Hypothalamus (tissue), 51 donors: ENCODE measurements around the gene SARDH.

ENCODE experiments used
- DNase-seq, 51 donors: peaks; one replicate each; lab custom pipeline; 2025; lab: John Stamatoyannopoulos, UW

SARDH gene

DNA sequence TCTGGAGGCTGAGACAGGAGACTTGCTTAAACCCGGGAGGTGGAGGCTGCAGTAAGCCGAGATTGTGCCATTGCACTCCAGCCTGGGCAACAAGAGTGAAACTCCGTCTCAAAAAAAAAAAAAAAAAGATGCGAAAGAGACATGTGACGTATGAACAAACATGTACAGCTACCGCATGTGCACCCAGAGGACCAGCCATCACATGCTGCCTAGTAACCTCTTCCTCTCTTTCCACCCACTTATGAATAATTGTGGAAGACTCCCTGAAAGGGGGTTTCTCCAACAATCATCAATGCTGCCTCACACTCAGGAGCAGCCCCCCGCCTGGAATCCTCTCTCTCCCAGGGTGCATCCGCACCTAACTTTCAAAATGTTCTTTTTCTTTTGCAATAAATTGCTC lies 2.2 kb downstream of the SARDH start:
- no peak for DNase-seq

DNA sequence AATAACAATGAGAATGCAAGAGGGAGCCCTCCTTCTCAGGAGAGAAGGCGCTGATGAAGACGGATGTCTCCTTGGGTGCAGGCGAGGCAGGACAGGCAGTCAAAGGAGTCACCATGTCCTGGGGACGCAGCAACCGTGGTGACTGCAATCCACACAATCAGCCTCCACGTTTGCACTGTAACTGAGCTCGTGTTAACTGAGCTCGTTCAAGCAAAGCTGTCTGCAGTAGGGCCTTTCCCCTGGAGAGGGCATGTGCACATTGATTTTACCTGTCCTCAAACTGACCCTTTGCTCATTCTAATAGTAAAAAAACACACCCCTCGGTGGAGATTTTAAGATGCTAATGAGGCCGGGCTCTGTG lies 2.8 kb downstream of the SARDH start:
- no peak for DNase-seq

DNA sequence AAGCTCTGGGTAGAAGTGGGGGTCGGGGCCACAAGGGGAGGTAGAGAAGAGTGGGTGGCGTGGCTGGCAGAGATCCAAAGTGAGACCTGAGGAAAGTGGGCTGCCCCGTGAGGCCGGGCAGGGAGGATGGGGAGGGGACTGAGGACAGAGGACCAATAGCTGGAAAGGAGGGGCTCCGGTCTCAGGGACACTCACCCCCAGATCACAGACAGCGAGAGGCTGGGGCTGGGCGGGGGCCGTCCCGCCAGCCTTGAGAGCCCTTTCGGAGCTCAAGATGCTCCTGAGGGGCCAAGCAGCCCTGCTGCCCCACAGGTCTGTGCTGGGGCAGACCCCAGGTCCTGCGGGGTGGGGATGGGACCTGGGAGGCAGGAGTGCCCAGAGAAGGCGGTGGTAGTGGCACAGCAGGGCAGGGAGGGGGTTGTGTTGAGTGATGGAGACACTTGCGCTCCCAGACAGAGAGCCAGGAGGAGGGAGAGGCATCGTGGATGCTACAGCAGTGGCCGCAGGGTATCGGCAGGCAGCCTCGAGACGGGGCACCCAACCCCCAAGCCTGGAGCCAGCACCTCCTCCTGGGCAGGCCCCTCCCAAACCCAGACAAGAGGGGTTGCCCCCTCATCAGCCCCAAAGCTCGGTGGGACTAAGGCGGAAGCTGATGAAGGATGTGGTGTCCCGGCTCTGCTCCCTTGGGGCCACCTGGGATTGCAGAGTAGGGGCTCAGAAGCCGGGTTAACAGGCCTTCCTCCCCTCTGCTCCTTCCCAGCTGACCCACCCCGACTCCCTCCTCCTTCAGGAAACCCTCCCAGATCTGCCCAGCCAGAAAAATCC lies 3.4 kb downstream of the SARDH start:
- DNase-seq: no peak

DNA sequence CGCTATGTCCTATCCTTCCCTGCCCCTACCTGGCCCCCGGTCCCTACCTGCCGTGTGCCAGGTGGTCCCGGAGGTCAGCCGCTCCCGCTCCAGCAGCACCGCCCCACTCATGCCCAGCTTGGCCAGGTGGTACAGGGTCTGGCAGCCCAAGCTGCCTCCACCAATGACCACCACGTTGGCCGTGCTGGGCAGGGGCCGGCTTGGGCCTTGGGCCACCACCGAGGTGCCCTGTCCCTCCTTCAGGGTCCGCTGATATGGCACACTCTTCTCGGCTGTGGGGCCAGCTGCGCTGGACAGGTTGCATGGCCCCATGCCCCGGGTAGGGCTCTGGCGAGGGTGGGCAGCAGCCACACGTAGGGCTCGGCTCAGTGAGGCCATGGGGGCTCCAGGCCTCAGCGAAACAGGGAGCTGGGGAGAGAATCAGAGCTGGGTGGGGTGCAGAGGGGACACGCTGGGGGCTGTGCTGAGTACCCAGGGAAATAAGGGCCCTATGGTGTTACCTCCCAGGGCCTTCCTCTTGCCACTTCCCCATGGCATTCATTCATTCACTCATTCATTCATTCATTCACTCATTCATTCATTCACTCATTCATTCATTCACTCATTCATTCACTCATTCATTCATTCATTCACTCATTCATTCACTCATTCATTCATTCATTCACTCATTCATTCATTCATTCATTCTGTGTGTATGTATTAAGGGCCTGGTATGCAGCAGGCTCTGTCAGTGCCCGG lies 4.2 kb downstream of the SARDH start:
- DNase-seq: no peak

DNA sequence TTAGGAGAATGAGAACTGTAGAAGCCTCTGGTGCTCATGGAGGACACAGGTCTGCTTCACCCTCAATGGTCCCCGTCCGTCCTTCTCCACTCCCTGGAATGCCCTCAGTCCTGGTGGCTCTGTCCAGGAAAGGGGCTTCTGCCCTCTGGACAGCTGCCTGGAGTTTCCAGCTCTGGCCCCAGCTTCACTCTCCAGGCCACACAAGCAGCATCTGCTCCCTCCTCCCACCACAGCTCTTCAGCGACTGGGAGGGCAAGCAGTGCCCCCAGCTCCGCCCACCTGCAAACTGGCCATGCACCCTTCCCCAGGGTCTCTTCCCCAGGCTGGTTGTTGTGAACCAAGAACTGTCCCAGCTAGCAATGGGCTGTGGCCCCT lies 4.7 kb downstream of the SARDH start:
- DNase-seq: no peak

DNA sequence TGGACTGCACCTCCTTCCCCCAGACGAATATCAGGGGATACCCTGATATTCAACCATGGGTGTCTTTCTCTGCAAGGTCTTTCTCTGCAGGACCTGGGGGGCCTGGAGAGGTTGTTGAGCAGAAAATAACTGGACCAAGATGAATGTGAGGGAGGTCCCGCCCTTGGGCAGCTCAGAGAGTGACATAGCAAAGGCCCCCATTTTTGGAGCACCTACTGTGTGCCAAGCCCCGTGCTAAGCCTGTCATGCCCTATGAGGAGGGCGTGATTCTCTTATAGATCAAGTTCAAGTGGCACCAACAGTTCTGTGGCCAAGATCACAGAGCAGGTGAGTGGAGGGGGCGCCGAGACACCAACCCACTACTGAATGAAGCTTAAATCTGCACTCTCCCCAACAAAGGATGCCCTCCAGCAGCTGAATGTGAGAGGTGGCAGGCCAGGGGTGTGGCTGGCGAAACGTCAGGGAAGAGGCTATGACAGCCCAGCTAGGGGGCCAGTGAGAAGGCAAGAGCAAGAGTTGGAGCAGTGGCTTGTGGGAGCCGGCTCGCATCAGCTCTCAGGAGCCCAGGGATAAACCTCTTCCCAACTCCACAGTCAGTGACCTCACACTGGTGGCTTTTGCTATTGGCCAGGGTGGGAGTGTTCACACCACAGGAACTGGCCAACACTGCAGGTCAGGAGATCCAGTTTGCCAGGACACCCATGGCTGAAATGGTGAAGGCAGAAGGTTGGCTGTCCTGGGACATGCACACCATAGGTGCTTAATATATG lies 5.3 kb downstream of the SARDH start:
- DNase-seq: no peak

DNA sequence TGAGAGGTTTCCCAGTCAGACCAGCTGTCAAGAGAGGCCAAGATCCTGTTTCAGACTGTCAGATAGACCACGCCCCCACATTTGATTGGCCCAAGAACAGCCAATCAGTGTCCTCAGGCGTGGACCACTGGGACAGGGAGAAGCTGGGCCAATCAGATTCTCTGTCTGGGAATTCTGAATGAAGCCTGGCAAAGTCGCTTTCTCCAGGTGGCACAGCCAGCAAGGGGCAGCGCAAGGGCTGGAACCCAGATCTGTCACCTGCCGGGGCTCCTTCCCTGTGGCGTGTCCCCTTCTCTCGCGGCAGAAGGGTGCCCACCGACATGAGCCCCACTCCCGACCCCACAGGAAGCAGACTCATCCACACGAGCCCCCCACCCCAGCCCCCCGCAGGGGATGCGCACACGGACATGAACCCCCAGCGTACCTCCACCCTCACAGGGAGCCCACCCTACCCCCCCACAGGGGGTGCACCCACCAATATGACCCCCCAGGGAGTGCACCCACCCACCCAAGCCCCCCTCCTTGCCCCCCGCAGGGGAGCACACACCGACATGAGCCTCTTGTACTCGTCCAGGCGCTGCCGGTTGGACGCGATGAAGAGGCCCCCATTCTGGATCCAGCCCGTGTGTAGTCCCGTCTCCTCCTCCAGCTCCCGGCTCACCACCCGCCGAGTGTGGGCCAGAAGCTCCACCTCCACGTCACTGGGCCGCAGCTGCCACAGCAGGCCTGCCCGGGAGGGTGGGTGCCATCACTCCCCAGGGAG lies 6.1 kb downstream of the SARDH start:
- peak in 19 of 51 donors; percentile 10 to 59 (median 29) for DNase-seq

DNA sequence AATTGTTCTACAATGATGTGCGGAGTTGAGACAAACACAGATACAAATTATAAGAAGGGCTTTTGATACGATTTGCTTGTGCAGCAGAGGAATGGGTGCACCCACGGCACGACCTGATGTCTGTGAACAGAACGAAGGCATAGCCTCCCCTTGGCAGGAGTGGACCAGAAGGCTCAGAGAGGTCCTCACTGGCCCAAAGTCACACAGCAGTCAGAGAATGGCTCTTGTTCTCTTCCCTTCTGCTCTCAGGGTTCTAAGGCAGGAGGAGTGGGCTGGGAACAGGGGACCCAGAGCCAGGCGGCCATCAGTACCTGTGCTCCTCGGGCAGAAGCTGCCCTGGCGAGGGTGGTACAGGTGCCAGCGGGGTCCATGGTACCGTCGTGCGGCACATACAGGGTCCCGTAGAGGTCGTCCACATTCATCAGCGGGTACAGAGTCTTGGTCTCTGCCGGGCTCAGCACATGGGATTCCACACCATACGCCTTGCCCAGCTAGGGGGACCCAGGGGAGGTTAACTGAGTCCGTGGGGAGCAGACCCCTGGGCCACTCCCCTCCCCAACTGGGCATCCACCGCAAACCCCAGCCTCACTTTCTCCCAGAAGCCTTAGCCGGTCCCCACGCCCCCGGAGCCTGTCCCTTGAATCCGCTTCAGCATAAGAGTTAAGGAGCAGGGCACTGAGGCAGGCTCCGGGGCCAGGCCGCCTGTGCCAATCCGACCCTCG lies 7.0 kb downstream of the SARDH start:
- DNase-seq: no peak

DNA sequence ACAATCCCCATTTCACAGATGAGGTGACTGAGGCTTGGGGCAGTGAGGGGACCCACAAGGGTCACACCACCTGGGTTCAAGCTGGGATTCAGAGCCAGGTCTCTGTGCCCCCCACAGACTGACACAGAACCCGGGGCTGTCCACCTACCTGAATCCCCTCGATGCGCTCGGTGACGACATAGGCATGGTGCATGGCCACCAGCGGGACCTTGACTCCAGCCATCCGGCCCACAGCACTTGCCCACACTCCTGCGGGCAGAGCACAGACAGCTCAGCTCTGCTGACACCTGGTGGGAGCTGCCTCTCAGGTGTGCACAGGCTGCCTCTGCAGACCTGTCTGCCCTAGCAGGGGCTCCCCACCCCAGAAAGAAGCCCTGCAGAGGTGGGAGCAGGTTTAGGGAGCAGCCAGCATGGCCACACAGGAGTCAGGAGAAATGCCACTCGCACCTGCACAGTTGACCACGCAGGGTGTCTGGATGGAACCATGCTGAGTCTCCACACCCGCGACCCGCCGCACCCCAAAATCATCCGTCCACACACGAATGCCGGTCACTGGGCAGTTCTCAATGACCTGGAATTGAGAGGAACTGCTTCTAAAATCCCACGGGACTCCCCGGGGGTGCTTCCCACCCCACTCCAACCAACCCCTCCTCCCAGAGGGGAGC lies 8.4 kb downstream of the SARDH start:
- DNase-seq: no peak

DNA sequence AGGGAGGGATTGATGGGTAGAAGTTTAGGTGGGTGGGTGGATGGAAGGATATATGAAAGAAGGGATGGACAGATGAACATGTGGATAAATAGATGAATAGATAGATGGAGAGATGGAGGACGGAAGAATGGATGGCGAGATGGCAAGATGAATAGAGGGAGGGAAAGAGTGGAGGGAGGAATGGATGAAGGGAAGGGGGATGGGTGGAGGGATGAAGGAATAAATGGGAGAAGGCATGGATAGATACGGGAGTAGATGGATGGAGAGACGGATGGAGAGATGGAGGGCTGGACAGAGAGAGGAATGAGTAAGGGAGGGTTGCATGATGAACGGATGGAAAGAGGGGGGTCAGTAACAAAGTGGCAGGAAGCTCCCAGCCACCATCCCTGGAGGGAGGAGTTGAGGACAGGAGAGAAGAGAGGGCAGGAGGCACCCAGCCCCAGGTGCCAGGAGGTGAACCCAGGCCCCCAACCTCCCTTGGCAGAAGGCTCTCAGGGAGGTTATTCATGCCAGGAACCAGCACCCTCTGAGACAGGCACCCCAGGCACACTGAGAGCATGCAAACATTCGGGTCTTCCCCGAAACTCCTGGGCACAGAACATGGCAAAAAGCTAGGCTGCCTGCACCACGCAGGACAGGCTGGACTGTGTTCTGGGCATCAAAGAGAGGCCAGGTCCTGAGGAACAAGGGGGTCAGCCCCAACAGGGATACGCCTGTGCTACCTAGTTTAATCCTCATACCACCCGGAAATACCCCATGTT lies 9.1 kb downstream of the SARDH start:
- DNase-seq: no peak

DNA sequence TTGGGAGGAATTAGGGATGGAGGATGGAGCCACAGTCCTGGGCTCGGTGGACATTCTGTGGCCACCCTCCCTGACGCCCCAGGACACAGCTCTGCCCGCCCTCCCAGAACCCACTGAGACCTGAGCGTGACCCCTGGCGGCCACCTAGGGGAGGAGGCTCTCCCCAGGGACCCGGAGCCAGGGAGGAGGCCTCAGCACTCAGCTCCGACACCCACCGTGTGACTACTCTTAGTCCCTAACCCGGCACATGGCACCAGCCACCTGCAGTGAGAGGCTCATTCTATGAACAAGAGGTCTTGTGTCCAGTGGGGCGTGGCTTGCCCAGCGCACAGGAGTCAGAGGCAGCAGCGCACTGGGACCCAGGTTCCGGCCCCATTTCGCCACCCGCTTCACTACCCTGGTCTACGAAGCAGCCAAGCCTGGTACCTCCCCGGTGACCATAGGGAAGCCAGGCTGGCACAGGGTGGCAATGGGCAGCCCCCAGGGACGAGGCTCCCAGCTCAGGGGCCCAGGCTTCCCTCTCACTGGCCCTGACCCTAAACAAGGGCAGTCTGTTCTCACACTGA lies 10.2 kb downstream of the SARDH start:
- no peak for DNase-seq

DNA sequence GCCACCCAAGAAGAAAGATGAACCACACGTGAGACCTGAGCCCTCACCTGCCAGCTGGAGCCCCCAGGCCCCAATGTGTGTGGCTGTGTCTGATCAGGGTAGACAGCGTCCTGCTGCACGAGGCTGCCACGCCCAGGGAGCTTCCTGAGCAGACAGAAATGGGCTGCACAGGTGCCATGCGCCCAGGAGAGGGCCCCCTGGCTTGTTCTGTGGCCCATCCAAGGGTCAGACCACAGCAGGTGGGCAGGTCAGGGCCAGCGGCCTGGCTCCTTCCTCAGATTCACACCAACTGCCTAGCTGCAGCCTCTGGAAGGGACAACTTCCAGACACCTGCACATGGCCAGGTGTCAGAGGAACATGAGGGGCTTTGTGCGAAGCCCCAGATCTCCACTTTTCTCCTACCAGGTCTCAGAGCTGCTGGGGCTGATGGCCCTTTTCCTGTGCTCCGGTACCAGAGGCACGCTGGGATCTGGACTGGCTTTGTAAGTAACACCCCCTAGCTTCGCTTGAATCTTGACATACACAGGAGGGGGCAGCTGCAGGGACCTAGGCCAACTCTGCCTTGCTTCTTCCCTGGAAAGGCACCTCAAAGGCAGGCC lies 10.8 kb downstream of the SARDH start:
- DNase-seq: no peak

DNA sequence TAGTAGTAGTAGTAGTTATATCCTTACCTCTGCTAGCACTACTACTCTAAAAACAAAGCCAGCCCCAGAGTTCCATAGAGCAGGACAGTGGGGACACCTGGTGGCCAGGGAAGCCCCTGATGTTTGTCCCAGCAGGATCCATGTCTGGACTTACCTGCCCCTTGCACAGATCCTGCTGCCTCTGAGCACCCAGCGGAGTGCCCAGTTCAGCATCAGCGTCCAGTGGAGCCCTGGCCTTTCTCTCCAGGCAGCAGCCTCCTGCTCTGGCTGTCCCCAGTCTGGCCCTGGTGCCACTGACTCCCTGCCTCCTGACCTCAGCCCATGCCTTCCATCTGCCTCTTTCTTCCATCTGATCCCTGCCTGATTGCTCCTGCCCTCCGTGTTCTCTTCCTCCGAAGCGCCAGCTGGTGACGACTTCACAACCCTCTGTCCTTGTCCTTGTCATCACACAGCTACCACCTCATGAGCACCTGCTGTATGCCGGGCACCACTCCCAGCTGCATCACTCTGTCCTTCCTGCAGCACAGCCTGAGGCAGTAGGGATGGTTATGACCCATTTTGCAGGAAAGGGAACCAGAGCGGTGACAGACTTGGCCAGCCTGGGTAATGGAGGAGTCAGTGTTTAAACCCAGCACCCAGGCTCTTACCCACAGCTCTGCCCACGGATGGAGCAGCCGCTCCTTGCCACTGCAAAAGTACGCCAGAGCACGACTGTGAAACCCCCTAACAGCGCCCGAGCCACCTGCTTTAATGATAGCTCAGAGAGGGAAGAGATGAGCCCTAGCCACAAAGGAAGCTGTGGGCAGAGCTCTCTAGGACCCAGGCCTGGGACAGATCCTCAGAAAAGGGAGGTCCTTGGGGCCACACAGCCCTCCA lies 11.5 kb downstream of the SARDH start:
- peak in 12 of 51 donors; percentile 12 to 44 (median 28) for DNase-seq

DNA sequence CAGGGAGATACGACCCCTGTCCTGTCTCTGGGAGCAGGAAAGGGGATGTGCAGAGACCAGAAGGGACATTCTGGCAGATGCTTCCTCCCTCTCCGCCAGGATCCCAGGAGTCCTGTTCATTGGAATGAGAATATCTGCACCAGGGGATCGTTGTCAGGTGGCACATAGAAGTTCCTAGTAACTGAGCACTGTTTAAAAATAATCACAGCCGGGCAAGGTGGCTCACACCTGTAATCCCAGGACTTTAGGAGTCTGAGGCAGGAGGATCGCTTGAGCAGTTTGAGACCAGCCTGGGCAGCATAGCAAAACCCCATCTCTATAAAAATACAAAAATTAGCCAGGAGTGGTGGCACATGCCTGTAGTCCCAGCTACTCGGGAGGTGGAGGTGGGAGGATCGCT lies 12.3 kb downstream of the SARDH start:
- DNase-seq: no peak

DNA sequence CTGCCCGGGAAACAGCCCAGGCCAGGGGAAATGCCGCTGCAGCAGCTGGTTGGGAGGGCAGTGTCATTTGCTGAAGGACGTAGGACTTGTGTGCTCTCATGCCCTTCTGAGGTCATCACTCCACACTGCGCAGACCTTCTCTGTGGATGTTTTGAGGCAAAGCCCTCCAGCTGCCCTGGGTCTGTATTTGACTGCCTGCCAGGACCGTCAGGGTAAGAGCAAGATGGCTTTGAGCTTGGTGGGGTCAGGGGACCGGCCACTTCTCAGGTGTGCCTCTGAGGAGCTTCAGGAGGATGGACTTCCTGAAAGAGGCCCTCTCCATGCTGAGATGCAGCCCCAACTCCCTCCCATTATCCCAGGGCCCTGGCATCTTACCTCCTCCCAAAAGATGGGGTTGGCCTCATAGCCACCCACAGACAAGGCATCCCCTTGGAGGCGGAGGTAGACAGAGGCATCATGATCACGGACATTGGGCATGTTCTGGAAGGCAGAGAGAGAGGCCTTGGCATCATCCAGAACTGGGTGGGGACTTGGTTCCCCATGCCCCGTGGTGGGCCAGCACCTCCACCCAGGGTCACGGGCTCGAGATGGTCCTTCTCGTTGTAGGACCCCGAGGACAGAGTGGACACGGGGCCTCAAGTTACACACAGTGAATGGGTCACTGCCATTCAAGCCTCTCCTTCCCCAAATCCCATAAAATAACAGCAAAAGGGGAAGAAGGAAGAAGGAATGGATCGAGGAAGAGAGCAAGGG lies 19.4 kb downstream of the SARDH start:
- DNase-seq: no peak
